Activated gamma-delta T cell treated with Interleukin-2 at 50 U/mL for 16 hours (primary cell): ENCODE results near the gene LCN2.
A peak's percentile ranks its signal among the peaks of the same experiment; 100 is the strongest.

ENCODE experiments used
- DNase-seq: peaks from one replicate; pipeline ENCODE4 v3.0.0-alpha.2; 2020

LCN2 gene

DNA sequence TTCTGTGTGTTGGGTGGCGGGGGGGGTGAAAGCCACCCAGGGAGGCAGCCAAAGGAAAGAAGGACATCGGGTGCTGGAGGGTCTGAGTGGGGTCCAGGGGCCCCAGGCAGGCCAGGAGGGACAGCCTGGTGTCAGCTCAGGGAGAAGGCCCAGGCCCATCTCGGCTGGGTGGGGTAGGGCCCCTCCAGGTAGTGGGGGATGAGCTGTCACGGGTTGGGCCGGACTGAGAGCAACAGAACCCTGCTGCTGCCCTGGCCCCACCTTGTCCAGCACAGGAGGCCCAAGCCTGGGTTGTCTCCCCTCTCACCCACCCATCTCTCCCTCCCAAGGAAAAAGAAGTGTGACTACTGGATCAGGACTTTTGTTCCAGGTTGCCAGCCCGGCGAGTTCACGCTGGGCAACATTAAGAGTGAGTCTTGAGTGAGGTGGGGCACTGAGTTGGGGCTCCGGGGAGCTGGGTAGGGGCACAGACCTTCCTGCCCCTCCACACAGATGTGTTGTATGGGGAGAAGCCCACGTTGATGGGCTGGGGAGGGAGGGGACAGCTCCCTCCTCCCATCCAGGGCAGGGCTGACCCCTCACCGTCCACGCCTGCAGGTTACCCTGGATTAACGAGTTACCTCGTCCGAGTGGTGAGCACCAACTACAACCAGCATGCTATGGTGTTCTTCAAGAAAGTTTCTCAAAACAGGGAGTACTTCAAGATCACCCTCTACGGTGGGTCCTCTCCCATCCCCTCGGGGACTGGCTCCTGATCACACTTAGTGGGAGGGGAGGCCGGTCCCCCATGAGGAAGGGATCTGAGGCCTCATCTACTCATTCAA lies 2.3 kb downstream of the LCN2 start:
- DNase-seq, result no peak

DNA sequence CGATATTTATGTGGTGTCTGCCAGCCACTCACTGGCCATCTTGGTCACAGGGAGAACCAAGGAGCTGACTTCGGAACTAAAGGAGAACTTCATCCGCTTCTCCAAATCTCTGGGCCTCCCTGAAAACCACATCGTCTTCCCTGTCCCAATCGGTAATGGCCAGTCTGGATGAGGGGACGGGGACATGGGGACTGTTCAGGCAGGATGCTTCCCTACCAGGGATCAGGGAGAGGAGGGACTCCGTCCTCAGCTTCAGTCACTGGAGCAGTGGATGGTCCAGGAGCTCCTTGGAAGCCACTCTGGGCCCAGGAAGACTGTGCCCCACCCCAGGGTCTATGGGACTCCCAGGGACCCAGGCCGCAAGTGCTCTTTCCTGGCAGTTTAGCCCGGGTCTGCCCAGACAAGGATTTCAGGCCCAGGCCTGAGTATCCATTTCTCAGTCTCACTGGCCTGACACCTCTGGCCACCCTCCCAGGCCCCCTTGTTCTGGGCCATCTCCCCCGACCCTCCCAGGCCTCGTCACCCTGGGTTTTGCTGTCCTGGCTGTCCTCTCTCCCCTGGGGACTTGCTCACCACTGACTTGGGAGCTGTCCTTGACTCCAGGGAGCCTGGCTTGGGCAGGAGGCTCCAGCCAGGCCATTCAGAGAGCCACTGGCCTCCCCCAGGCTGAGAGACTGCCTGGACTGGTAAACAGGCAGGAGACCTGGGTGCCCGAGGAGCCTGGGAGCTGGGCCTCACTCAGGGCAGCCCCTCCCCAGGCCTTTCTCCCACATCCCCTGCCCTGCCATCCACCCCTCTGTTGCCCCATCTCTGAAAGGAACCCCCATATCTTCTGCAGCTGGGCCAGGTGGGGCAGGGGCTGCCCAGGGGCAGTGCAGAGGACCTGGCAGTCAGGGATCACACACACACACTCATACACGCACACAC lies 3.1 kb downstream of the LCN2 start:
- DNase-seq, result no peak

DNA sequence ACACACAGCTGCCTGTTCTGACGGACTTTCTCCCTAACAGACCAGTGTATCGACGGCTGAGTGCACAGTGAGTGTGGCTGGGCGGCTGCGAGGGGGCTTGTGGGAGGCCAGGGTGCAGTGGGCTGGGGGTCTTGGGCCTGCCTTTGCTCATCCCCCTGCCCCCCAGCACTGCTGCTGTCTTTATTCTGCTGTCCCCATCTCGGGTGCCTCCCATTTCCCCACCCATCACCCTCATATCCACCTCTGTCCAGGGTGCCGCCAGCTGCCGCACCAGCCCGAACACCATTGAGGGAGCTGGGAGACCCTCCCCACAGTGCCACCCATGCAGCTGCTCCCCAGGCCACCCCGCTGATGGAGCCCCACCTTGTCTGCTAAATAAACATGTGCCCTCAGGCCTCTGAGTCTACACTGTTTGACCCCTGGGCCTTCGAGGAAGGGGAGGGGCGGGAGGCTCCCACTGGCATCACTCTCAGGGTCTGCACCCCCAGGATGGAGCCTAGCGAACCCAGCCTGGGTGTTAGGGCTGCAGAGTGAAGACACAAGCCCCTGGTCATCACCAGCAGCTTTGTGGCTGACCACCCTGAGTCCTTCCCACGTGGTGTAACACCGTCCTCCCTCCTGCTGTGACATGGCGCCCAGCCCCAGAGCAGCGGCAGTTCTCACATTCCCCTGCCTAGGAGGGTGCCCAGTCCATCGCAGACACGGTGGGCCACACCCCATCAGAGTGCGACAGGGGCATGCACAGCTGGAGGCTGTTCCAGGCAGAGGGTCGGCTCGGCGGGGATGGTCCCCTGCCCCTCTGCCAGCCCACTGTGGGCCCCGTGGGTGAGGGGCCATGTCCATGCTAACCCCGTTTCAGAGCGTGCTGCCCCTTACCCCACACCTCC lies 4.0 kb downstream of the LCN2 start:
- no peak for DNase-seq

DNA sequence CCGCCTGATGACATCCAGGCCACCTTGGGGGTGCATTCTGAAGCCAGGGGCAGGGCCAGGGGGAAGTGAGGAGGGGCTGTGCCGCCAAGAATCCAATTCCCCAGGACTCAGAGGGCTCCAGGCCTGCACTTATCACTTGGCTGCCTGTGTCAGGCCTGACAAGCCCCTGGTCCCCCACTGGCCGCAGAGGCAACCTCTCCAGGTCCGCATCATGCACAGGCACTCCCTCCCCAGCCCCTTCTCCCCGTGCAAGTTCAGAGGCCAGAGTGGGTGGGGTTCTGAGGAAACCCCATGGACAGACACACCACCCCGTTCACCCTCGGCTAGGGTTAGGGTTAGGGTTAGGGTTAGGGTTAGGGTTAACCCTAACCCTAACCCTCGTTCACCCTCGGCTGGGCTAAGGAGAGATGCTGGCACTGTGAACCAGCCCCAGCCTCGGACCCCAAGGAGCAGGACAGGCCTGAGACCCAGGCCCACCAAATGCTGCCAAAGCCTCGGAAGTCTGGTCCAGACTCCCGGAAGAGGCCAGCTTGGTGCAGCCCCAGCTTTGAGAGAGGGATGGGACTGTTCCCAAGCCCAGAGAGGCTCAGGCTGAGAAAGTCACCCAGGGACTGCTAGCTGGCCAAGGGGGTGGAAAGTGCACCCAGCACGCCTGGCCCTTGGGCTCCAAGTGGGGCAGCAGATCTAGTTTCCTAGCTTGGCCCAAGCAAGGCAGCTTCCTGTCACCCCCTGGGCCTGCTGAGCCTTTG lies 4.9 kb downstream of the LCN2 start:
- no peak for DNase-seq

DNA sequence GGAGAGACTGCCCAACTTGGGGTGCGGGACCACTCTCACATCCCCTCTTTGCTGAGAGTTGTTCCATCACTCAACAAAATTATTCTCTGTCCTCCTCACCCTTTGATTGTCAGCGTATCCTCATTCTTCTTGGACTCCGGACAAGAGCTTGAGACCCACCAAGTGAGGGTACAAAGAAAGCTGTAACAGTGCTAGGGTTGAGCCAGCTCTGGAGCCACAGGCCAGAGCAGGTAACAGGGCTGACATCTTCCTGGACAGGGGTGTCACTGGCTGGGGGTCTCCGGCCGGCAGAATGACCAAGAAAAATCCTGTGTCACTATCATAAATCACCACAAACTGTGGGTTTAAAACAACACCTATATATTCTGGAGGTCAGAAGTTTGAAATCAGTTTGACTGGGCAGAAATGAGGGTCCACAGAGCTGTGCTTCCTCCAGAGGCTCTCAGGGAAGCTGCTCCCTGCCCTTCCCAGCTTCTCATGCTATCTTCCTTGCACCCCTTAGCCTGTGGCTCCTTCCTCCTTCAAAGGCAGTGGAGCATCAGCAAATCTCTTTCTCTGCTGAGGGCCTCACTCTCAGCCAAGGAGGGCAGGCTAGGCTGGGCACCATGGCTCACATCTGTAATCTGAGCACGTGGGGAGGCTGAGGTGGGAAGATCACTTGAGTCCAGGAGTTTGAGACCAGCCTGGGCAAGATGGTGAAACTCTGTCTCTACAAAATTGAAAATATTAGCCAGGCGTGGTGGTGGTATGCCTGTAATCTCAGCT lies 6.7 kb downstream of the LCN2 start:
- DNase-seq, result no peak

DNA sequence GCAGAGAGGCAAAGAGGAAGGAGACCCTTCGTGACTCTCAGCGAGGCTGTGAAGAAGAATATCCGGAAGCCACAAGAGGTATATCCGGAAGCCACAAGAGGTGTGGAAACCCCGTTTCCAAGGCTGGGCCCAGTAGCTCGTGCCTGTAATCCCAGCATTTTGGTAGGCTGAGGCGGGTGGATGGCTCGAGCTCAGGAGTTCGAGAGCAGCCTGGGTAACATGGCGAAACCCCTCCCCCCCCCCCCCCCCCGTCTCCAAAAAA lies 10.2 kb downstream of the LCN2 start:
- peak; percentile 60 for DNase-seq

DNA sequence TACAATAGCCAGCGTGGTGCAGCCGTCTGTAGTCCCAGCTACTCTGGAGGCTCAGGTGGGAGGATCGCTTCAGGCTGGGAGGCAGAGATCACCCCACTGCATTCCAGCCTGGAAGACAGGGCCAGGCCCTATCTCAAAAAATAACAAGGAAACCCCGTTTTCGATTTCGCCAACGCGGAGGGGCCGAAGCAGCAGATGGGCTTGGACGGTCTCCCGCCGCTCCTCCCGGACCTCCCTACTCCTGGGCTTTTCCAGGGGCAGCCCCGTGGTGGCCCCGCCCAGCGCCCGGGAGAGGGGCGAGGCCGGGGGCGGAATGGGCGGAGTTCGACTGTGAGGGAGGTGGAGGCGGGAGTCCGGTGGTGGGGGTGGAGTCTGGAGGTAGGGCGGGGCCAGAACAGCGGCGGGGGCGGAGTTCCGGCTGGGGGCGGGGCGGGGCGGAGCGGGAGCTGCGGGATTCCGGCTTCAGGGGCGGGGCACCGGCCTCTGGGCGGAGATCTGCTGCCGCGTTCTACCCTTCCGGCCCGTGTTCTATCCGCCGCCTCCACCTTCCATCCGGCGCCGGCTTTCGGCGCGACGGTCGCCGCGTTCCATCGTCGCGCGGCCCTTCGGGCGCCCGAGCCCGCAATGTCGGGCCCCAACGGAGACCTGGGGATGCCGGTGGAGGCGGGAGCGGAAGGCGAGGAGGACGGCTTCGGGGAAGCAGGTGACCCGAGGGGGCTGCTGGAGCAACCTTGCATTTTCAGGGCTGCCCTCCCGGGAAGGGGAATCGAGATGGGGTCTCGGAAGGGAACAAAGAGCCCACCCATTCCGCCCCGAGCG lies 10.7 kb downstream of the LCN2 start, which contains the start of gene BBLN:
Gene BBLN, plus strand, starts transcription at position 482 of the 819 bp plus-strand sequence. Its CDS starts 143 bp downstream, at position 625.
- DNase-seq, result peak; percentile 93

DNA sequence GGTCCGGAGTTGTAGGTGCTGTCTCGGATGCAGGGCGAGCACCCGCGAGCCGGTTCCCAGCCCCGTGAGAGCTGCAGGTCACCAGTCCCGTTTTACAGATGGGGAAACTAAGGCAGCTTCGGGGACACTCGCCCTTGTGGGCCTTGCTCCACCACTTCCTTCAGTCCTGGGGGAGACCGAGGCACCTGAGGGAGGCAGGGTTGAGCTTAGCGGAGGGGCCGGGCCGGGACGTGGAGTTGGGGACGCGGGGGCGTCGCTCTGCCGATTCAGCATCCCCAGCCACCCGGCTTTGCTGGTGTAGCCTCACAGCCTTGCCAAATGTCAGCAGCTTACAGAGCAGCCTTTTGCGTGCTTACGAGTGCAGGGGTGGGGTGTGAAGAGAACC lies 11.3 kb downstream of the LCN2 start:
- peak; percentile 34 for DNase-seq

DNA sequence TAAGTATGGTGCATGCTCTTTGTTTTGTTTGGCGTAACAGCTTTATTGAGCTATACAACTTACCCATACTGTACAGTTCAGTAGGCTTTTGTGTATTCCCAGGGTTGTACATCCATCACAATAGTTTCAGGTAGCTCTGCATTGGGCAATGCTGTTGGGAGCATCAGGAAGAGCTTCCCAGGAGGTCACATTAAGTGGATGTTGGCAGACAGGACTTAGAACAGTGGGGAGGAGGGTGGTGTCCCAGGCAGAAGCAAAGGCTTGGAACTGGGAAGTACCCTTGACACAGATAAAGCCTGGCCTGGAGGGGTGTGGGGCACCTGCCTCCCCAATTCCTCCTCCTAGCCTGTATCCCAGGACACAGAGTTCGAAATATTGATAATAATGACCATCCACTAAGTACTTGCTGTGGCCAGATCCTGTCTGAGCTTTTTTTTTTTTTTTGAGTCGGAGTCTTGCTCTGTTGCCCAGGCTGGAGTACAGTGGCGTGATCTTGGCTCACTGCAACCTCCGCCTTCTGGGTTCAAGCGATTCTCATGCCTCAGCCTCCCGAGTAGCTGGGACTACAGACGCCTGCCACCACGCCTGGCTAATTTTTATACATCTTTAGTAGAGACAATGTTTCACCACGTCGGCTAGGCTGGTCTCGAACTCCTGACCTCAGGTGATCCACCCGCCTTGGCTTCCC lies 12.1 kb downstream of the LCN2 start:
- no peak for DNase-seq

DNA sequence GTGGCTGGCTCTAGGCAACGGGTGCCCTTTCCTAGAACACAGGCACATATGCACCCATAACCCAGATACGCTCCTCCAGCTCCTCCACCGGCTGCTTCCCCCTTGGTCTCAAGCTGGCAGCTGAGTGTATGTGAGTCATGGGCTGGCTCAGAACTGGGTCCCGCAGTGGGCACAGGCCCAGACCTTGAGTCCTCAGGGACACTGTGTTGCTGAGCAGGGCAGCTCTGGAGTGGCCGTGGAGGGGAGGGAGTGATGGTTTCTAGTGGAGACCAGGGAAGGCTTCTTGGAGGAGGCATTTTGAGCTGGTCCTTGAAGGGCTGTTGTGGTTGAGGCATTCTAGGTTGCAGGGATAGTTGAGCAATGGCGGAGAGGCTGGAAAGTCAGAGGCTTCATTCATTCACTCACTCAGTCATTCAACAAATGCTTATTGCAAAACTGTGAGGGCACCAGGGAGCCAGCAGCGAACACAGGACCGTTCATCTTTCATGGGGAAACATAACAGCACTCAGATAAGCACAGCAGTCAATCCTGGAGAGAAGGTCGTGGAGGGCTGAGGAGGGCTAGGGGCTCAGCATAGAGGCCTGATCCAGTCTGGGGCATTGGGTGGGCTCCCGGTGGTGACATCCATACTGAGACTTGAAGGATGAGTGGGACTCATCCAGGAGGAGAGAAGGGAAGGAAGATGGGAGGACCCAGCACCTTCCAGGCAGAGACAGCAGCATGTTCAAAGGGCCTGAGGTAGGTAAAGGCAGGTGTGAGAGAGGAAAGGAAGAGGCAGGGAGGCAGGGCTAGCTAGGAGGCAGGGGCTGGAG lies 13.2 kb downstream of the LCN2 start:
- no peak for DNase-seq

DNA sequence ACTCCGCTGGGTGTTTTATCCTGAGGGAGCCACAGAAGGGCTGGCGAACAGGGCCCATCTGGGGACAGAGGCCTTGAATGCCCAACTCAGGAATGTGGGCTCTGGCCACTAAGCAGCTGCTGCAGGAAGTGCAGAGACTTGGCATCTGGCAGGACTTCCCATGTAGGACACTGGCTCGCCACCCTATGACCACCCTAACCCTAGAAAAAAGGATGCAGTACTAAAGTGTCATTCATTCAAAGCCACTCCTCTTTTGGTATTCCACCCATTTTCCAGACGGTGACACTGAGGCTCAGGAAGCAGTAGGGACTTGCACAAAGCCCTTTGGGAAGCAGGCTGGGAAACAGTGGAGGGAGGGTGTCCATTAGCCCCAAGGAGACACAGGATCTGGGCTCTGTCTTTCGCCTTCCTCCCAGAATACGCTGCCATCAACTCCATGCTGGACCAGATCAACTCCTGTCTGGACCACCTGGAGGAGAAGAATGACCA lies 13.8 kb downstream of the LCN2 start:
- no peak for DNase-seq

DNA sequence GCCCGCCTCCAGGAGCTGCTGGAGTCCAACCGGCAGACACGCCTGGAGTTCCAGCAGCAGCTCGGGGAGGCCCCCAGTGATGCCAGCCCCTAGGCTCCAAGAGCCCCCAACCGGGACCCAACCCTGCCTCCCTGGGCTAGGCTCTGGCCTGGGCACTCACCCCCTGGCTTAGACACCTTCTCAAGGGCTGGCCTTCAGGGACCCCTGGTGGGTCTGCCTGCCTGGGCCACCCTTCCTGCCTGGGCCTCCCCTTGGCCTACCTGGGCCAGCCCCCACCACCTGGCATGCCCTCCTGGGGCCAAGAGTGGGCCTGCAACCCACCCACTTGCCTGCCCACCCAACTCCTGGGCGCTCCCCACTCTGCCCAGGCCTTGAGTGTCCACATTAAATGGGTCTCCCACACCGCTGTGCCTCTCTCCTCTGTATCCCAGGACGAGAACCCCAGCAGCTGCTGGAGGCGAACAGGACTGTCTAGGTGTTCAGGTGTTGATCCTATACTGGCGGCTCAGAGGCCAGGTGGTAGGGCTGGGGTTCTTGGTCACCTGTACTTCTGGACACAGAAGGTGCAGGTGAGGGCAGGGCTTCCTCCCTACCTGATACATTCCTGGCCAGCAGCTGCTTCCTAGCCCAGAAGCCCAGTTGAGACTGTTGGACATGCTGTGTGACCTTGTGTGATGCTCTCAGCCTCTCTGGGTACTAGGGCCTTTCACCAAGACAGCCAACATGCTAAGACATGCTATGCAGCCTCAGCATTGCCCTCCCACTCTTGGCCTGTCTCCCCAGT lies 14.5 kb downstream of the LCN2 start:
- no peak for DNase-seq

DNA sequence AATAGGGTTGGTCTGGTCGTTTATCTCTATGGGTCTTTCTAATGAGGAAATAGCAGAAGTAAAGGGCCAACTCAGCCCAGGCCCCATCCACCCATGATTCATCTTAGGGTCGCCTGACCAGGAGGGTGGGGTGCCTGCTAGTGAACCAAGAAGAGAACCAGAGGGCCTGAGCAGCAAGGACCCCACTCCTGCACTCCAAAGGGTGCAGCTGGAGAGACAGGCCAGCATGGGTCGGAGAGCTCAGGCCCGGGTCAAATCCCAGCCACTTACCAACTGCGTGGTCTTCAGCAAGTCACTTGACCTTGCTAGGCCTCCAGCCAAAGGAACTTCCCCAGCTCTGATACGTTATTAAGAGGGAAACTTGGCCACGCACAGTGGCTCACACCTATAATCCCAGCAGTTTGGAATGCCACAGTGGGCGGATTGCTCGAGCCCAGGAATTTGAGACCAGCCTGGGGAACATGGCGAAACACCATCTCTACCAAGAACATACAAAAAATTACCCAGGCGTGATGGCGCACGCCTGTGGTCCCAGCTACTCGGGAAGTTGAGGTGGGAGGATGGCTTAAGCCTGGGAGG lies 15.1 kb downstream of the LCN2 start:
- no peak for DNase-seq

DNA sequence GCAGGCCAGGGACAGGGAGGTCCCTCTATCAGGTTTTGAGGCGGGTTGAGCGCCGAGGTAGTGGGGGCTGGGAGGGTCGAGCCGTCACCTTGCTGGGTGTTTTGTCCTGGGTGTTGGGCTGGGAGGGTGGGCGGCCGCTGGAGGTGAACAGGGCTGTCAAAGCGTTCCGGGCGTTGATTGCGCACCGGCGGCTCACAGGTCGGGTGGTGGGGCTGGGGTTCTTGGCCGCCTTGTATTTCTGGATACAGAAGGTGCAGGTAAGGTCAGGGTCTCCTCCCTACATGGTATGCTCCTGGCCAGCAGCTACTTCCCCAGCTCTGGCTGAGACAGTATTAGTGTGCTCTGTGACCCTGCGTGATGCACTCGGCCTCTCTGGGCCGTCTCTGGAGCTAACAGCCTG lies 16.9 kb downstream of the LCN2 start:
- no peak for DNase-seq

DNA sequence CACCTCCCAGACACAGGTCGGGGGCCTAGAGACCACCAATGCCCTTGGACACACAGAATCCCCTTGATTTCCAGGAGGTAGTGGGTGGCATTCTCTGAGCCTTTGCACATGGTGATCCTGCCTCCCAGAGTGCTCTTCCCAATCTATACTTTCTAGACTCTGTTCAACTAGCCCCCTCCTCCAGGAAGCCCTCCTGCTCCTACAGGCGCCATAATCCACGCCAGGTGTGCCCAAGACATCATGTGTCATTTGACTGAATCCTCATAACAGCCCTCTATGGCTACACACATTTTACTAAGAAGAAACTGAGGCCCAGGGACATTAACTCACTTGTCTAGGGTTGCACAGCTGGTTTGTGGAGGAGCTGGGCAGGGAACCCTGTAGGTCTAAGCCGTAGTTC lies 18.0 kb downstream of the LCN2 start:
- no peak for DNase-seq

DNA sequence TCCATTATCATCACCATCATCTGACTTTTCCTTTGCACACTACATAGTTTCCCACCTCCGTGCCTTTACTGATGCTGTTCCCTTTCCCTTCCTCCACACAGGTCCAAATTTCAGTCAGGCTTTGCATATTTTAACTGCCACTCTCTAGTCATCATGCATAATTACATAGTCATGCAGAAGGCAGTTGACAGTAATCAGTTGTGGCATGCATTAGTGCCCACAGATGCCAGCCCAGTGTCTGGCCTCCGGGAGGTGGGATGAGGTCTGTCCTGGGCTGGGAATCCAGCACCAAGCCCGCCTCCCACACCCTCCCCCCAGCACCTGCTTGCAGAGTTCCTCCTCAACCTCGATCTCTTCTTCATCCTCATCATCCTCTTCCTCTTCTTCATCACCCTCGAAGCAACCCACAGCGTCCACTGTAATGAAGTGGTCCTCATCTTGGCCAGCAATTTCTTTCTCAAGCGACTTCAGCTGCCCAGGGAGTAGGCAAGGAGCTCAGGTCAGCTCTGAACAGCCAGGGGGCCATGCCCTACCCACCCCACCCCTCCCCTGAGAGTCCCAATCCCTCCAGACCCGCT lies 19.6 kb downstream of the LCN2 start:
- DNase-seq, result no peak

DNA sequence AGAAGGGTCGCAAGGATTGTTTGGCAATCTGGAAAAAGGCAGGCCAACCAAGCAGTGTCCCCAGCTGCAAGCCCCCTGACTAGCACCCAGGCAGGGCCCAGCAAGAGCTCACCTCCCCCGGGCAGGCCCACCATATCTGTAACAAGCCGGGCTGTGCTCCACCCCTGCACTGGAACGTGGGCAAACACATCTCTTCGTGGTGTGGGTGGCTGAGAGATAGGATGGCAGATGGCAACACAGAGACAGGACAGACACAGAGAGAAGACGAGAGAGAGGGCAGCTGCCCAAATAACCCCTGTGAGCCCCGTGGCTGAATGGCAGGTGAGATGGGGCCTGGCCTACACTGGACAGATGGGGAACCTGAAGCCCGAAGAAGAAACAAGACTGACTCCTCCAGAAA lies 20.2 kb downstream of the LCN2 start:
- DNase-seq, result no peak
